GM12878 (cell line): Measurements from ENCODE around the gene MAP1LC3B. TPM values are rescaled to one million over a fixed set of nuclear protein-coding genes. Genes with fewer than 3 reads are reported as not detected.

ENCODE experiments used
- ATAC-seq: fragments of 200-7000 bp; cut with Tn5 transposase; 3 replicates; pipeline ENCODE4 v1.9.1; 2020; ENCODE audit warnings: mild to moderate bottlenecking, moderate library complexity
- BruUV-seq: library from RNA; stranded (reverse); fragments of 400-500 nt; replicated peaks from 2 replicates; lab custom pipeline; 2021; lab: Mats Ljungman, UMichigan
- CTCF ChIA-PET: fragments of 300-600 bp; sonication (Branson Sonifier 250); formaldehyde crosslinking; extraction: SDS; loops from one replicate; lab custom pipeline; 2021; ENCODE audit warnings: inconsistent platforms; lab: Yijun Ruan, JAX
- POLR2A ChIA-PET: fragments of 350-600 bp; formaldehyde crosslinking; extraction: SDS; loops from one replicate; lab custom pipeline; 2021; ENCODE audit warnings: inconsistent platforms; lab: Charles Lee
- RAD21 ChIA-PET: fragments of 300-600 bp; sonication (Branson Sonifier 250); formaldehyde crosslinking; loops from one replicate; lab custom pipeline; 2023; ENCODE audit warnings: antibody characterized with exemption; ENCODE audit not compliant: unreplicated experiment; lab: Charles Lee
- SMC1A ChIA-PET: fragments of 300-600 bp; sonication (Branson Sonifier 250); formaldehyde crosslinking; loops from one replicate; lab custom pipeline; 2023; ENCODE audit not compliant: unreplicated experiment, uncharacterized antibody; lab: Charles Lee
- DNase-seq: peaks from one replicate; pipeline ENCODE4 v3.0.0-alpha.2; 2011; ENCODE audit warnings: low read depth, low spot score
- FAIRE-seq: peaks from 3 replicates; lab custom pipeline; 2011; peaks lifted over from hg19 to GRCh38; lab: Jason Lieb, UNC
- H2AFZ ChIP-seq: 2 replicates; pipeline ENCODE4 v1.6.0; 2011; ENCODE audit warnings: low read depth, low read length, control low read depth; ENCODE audit not compliant: control insufficient read depth
- H3K27ac ChIP-seq: 2 replicates; pipeline ENCODE4 v1.5.1; 2011; ENCODE audit warnings: control low read depth; ENCODE audit not compliant: control insufficient read depth, insufficient read depth
- H3K27me3 ChIP-seq, 2 experiments: replicated peaks in 1 of 2; 2 replicates each; pipeline versions ENCODE4 v1.6.0 to v1.6.1; 2011; ENCODE audit warnings: low read length in 1 of 2; ENCODE audit not compliant: control insufficient read depth in 2 of 2, insufficient read depth in 2 of 2
- H3K36me3 ChIP-seq, 2 experiments: 2 replicates each; pipeline ENCODE4 v1.5.1; 2011; ENCODE audit warnings: low read length in 1 of 2; ENCODE audit not compliant: control insufficient read depth in 2 of 2, insufficient read depth in 2 of 2
- H3K4me1 ChIP-seq: 2 replicates; pipeline ENCODE4 v1.6.1; 2011; ENCODE audit warnings: mild to moderate bottlenecking, low read length, moderate library complexity, mixed read lengths; ENCODE audit not compliant: control insufficient read depth, insufficient read depth
- H3K4me2 ChIP-seq: 2 replicates; pipeline ENCODE4 v1.6.0; 2011; ENCODE audit warnings: control low read depth; ENCODE audit not compliant: control insufficient read depth, insufficient read depth
- H3K4me3 ChIP-seq: fragments of 200-600 bp; sonication (generic); 2 replicates; pipeline ENCODE4 v1.5.1; 2016
- H3K79me2 ChIP-seq: 2 replicates; pipeline ENCODE4 v1.6.0; 2011; ENCODE audit warnings: low read length; ENCODE audit not compliant: control insufficient read depth, insufficient read depth
- H3K9ac ChIP-seq: 2 replicates; pipeline ENCODE4 v1.8.0; 2011; ENCODE audit warnings: low read length, control low read depth, mixed read lengths; ENCODE audit not compliant: control insufficient read depth, insufficient read depth
- H3K9me3 ChIP-seq: replicated peaks from 3 replicates; pipeline ENCODE4 v1.5.1; 2011; ENCODE audit warnings: mild to moderate bottlenecking, low read length; ENCODE audit not compliant: control insufficient read depth, insufficient read depth
- H4K20me1 ChIP-seq: 2 replicates; pipeline ENCODE4 v1.6.0; 2011; ENCODE audit not compliant: control insufficient read depth, insufficient read depth
- KLF5 ChIP-seq: fragments of 450-650 bp; IDR thresholded peaks from 2 replicates; pipeline ENCODE4 v1.6.1; 2014; ENCODE audit warnings: mild to moderate bottlenecking; ENCODE audit not compliant: partially characterized antibody
- NR2C1 ChIP-seq: fragments of 450-650 bp; IDR thresholded peaks from 2 replicates; pipeline ENCODE4 v1.6.1; 2017; ENCODE audit warnings: antibody characterized with exemption, mild to moderate bottlenecking, moderate library complexity
- NR2F1 ChIP-seq: fragments of 450-650 bp; conservative IDR thresholded peaks from 2 replicates; pipeline ENCODE4 v1.6.1; 2017; ENCODE audit warnings: mild to moderate bottlenecking
- WGBS: methylation state at CpG from one replicate; pipeline ENCODE4 v1.1.6; 2016; ENCODE audit warnings: low lambda C conversion rate; ENCODE audit not compliant: insufficient replicate concordance, insufficient coverage; ENCODE audit errors: missing lambda C conversion rate; 5-methylcytosine and 5-hydroxymethylcytosine counted together
- in situ Hi-C: fragments of 300-500 bp; cut with MboI; formaldehyde crosslinking; loops from 9 replicates; pipeline ENCODE4 v1.14.3; 2018; ENCODE audit warnings: mixed read lengths
- intact Hi-C: fragments of 100-400 bp; cut with micrococcal nuclease; formaldehyde crosslinking; loops from one replicate; pipeline ENCODE4 v1.14.2; 2022; ENCODE audit not compliant: unreplicated experiment
- polyA plus RNA-seq, 11 experiments: library from polyadenylated mRNA; depleted of rRNA in 4 of 11; unstranded in 6 of 11; stranded (reverse) in 5 of 11; fragments of >200 nt; fragmentation: Nextera tagmentation in 4 of 11; fragmentation: Illumina TruSeq in 1 of 11; extraction: Ambion mirVana in 4 of 11; extraction: Trizol in 1 of 11; gene quantifications; 1 replicate in 1 of 11; 2 replicates in 10 of 11; pipeline versions ENCODE4 v1.2.1 to v1.2.3, GENCODE V29; 2011 to 2016; ENCODE audit warnings: inconsistent platforms in 2 of 11, missing spikeins in 2 of 11, low read depth in 1 of 11
- total RNA-seq, 4 experiments: library from RNA; depleted of rRNA in 3 of 4; stranded (reverse); fragments of >200 nt in 3 of 4; fragmentation: Illumina TruSeq in 1 of 4; extraction: Trizol in 1 of 4; gene quantifications; 2 replicates each; pipeline versions ENCODE4 v1.2.1 to v1.2.3, GENCODE V29; 2013 to 2021
- TF ChIP-seq, protein P1 (sequence below), 3 experiments: IDR thresholded peaks in 2 of 3; conservative IDR thresholded peaks in 1 of 3; 2 replicates each; pipeline ENCODE4 v1.5.1; 2011; ENCODE audit warnings: low read depth in 3 of 3, low read length in 3 of 3, mild to moderate bottlenecking in 3 of 3, control low read depth in 2 of 3, moderate library complexity in 2 of 3, inconsistent platforms in 1 of 3, mixed read lengths in 1 of 3; ENCODE audit not compliant: control insufficient read depth in 2 of 3, insufficient read depth in 1 of 3; ENCODE audit errors: extremely low read depth in 1 of 3
- TF ChIP-seq, protein P2 (sequence below): IDR thresholded peaks from 2 replicates; pipeline ENCODE4 v1.6.1; 2012; ENCODE audit warnings: low read length, inconsistent platforms

MAP1LC3B gene
- total and polyA plus RNA-seq, 10 of the 15 experiments (the other 5 are each of a cell fraction or from before 2014, with no cell fraction given) = 6.1 to 42.8 (median 13.7) TPM

DNA sequence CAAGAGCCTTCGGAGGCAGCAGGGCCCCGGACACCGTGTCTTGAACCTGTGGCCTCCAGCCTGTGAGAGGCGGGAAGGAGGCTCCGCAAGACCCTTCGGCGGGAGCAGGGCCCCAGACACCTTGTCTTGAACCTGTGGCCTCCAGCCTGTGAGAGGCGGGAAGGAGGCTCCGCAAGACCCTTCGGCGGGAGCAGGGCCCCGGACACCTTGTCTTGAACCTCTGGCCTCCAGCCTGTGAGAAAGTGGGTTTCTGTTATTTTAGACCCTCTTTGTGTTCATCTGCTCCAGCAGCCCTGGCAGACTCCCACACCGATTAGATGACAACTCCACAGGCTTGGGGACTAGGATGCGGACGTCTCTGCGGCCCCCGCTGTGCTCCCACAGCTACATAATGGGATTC, 38.5 kb upstream of the MAP1LC3B start:
- WGBS = 98% methylated on average over 17 of the region's 17 CpGs
- ChIA-PET SMC1A (no interaction called here), RAD21 (no interaction called here), POLR2A (no interaction called here), CTCF (no interaction called here)
- no peak overlapping the region for H3K4me3 ChIP-seq
- no peaks in the 10 kb centered on the region for H4K20me1 ChIP-seq
- peaks cover 4 to 7% of the 10 kb centered on the region in 2 experiments; a peak in 3 of 4 replicates for H3K36me3 ChIP-seq
- H3K27ac ChIP-seq = no peak overlapping the region
- in situ Hi-C loops (no loop called here), intact Hi-C loops (no loop called here)
- ATAC-seq (no peak), DNase-seq (no peak), FAIRE-seq (no peak)
- no peak overlapping the region for H3K9ac ChIP-seq
- H2AFZ ChIP-seq = no peak overlapping the region
- TF ChIP-seq, protein P1, sequence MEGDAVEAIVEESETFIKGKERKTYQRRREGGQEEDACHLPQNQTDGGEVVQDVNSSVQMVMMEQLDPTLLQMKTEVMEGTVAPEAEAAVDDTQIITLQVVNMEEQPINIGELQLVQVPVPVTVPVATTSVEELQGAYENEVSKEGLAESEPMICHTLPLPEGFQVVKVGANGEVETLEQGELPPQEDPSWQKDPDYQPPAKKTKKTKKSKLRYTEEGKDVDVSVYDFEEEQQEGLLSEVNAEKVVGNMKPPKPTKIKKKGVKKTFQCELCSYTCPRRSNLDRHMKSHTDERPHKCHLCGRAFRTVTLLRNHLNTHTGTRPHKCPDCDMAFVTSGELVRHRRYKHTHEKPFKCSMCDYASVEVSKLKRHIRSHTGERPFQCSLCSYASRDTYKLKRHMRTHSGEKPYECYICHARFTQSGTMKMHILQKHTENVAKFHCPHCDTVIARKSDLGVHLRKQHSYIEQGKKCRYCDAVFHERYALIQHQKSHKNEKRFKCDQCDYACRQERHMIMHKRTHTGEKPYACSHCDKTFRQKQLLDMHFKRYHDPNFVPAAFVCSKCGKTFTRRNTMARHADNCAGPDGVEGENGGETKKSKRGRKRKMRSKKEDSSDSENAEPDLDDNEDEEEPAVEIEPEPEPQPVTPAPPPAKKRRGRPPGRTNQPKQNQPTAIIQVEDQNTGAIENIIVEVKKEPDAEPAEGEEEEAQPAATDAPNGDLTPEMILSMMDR (IDR thresholded peaks at IDR 0.05 in 2 of 3, conservative IDR thresholded peaks at IDR 0.05 in 1 of 3; ENCODE audit: control insufficient read depth in 2 of 3, extremely low read depth in 1 of 3, insufficient read depth in 1 of 3, low read depth in 3 of 3, low read length in 3 of 3) = no peak
- TF ChIP-seq, protein P2, sequence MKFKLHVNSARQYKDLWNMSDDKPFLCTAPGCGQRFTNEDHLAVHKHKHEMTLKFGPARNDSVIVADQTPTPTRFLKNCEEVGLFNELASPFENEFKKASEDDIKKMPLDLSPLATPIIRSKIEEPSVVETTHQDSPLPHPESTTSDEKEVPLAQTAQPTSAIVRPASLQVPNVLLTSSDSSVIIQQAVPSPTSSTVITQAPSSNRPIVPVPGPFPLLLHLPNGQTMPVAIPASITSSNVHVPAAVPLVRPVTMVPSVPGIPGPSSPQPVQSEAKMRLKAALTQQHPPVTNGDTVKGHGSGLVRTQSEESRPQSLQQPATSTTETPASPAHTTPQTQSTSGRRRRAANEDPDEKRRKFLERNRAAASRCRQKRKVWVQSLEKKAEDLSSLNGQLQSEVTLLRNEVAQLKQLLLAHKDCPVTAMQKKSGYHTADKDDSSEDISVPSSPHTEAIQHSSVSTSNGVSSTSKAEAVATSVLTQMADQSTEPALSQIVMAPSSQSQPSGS = no peak
- TF ChIP-seq KLF5 (no peak), NR2F1 (no peak), NR2C1 (no peak)
- no peak overlapping the region for H3K4me2 ChIP-seq
- no peaks in the 10 kb centered on the region for H3K27me3 ChIP-seq
- H3K9me3 ChIP-seq = no peaks in the 10 kb centered on the region
- no peaks in the 10 kb centered on the region for H3K79me2 ChIP-seq
- BruUV-seq = no TSS peak
- no peaks in the 10 kb centered on the region for H3K4me1 ChIP-seq
